Ishikawa (cell line): ENCODE measurements around the gene UNC50.
A peak's percentile ranks its signal among the peaks of the same experiment; 100 is the strongest.

ENCODE experiments used
- CEBPB ChIP-seq: IDR thresholded peaks from 2 replicates; pipeline ENCODE4 v1.6.1; 2012
- CREB1 ChIP-seq: IDR thresholded peaks from 2 replicates; pipeline ENCODE4 v1.6.1; 2012; ENCODE audit warnings: low read depth
- EGR1 ChIP-seq: IDR thresholded peaks from 2 replicates; pipeline ENCODE4 v1.6.1; 2012
- EP300 ChIP-seq: IDR thresholded peaks from 2 replicates; pipeline ENCODE4 v1.6.1; 2012; ENCODE audit warnings: borderline replicate concordance
- FOXM1 ChIP-seq: IDR thresholded peaks from 2 replicates; pipeline ENCODE4 v1.6.1; 2012; ENCODE audit warnings: low read depth, borderline replicate concordance
- MAX ChIP-seq: IDR thresholded peaks from 2 replicates; pipeline ENCODE4 v1.6.1; 2012
- NFIC ChIP-seq: IDR thresholded peaks from 2 replicates; pipeline ENCODE4 v1.6.1; 2012
- TAF1 ChIP-seq: IDR thresholded peaks from 2 replicates; pipeline ENCODE4 v1.6.1; 2012; ENCODE audit warnings: low read depth, mild to moderate bottlenecking
- TCF12 ChIP-seq: IDR thresholded peaks from 2 replicates; pipeline ENCODE4 v1.6.1; 2012; ENCODE audit warnings: low read depth
- TEAD4 ChIP-seq: IDR thresholded peaks from 2 replicates; pipeline ENCODE4 v1.6.1; 2012
- YY1 ChIP-seq: IDR thresholded peaks from 2 replicates; pipeline ENCODE4 v1.6.1; 2012; ENCODE audit warnings: low read depth
- TF ChIP-seq, protein P1 (sequence below): IDR thresholded peaks from 2 replicates; pipeline ENCODE4 v1.6.1; 2012; ENCODE audit warnings: low read depth, mild to moderate bottlenecking
- TF ChIP-seq, protein P2 (sequence below): IDR thresholded peaks from 2 replicates; pipeline ENCODE4 v1.6.1; 2012

DNA sequence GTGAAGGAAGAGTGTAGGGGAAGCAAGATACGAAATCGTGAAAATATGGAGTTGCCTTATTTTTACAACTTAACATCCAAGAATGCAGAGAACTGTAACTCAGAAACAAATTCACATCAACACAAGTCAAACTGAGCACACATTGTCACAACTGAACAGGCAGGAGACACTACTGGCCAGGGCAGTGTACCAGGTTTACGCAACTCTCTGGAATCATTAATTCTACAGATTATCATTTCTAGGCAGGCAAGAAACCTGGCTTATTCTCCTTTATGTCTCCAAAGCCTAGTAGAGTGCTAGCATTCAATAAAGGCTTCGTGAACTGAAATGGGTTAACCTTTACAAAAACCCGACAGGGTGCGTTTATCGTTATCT, 661 bp upstream of the UNC50 start:
- TF ChIP-seq YY1: no peak
- no peak for TF ChIP-seq NFIC
- TF ChIP-seq FOXM1: no peak
- no peak for TF ChIP-seq TCF12
- TF ChIP-seq EP300: no peak
- TF ChIP-seq, protein P1, sequence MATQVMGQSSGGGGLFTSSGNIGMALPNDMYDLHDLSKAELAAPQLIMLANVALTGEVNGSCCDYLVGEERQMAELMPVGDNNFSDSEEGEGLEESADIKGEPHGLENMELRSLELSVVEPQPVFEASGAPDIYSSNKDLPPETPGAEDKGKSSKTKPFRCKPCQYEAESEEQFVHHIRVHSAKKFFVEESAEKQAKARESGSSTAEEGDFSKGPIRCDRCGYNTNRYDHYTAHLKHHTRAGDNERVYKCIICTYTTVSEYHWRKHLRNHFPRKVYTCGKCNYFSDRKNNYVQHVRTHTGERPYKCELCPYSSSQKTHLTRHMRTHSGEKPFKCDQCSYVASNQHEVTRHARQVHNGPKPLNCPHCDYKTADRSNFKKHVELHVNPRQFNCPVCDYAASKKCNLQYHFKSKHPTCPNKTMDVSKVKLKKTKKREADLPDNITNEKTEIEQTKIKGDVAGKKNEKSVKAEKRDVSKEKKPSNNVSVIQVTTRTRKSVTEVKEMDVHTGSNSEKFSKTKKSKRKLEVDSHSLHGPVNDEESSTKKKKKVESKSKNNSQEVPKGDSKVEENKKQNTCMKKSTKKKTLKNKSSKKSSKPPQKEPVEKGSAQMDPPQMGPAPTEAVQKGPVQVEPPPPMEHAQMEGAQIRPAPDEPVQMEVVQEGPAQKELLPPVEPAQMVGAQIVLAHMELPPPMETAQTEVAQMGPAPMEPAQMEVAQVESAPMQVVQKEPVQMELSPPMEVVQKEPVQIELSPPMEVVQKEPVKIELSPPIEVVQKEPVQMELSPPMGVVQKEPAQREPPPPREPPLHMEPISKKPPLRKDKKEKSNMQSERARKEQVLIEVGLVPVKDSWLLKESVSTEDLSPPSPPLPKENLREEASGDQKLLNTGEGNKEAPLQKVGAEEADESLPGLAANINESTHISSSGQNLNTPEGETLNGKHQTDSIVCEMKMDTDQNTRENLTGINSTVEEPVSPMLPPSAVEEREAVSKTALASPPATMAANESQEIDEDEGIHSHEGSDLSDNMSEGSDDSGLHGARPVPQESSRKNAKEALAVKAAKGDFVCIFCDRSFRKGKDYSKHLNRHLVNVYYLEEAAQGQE: no peak
- no peak for TF ChIP-seq EGR1
- TF ChIP-seq MAX: no peak
- no peak for TF ChIP-seq CREB1
- TF ChIP-seq CEBPB: peak; percentile 66
- TF ChIP-seq, protein P2, sequence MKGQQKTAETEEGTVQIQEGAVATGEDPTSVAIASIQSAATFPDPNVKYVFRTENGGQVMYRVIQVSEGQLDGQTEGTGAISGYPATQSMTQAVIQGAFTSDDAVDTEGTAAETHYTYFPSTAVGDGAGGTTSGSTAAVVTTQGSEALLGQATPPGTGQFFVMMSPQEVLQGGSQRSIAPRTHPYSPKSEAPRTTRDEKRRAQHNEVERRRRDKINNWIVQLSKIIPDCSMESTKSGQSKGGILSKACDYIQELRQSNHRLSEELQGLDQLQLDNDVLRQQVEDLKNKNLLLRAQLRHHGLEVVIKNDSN: no peak
- TF ChIP-seq TEAD4: no peak
- no peak for TF ChIP-seq TAF1
